ENCODE results near the gene AREL1. TPM values are rescaled to one million over a fixed set of nuclear protein-coding genes. Genes with fewer than 3 reads are reported as not detected.

AREL1 gene
- polyA plus RNA-seq, 1 experiment, result 52.7 TPM

GRCh38 chr14:74732387-74732786, 19.5 kb upstream of the AREL1 start:
- H3K36me3 ChIP-seq (ENCODE audit: control insufficient read depth, insufficient read depth, low read length), result peaks cover 5% of the 10 kb centered on the region
- ChIA-PET CTCF (interaction anchor here (0.5 to 1.0 kb wide), 2 partner anchors 30 to 69 kb away, joined by 4 read pairs; no protein-coding TSS in a partner anchor), POLR2A (no interaction called here)
- no peak overlapping the region for H3K4me3 ChIP-seq (ENCODE audit: low read depth, low read length)
- TF ChIP-seq CTCF (IDR thresholded peaks at IDR 0.05; ENCODE audit: insufficient read depth, low read depth, low read length), result no peak
- DNase-seq (ENCODE audit: low read depth), result no peak
- no peaks in the 10 kb centered on the region for H3K27me3 ChIP-seq (ENCODE audit: control insufficient read depth, insufficient read depth, low read length)

GRCh38 chr14:74723134-74723533, 10.3 kb upstream of the AREL1 start:
- ChIA-PET CTCF (no interaction called here), POLR2A (no interaction called here)
- no peak for TF ChIP-seq CTCF (IDR thresholded peaks at IDR 0.05; ENCODE audit: insufficient read depth, low read depth, low read length)
- peaks cover 3% of the 10 kb centered on the region; the same call in 1 of the 2 replicates for H3K36me3 ChIP-seq (ENCODE audit: control insufficient read depth, insufficient read depth, low read length)
- no peak overlapping the region for H3K4me3 ChIP-seq (ENCODE audit: low read depth, low read length)
- no peak for DNase-seq (ENCODE audit: low read depth)
- H3K27me3 ChIP-seq (ENCODE audit: control insufficient read depth, insufficient read depth, low read length), result no peaks in the 10 kb centered on the region

- ChIA-PET CTCF (interaction anchor here (0.6 kb wide), 1 partner anchor 19 kb away, joined by 3 read pairs; no protein-coding TSS in a partner anchor), POLR2A (no interaction called here)
- TF ChIP-seq CTCF (IDR thresholded peaks at IDR 0.05; ENCODE audit: insufficient read depth, low read depth, low read length), result no peak
- Histone ChIP-seq H3K36me3 (ENCODE audit: control insufficient read depth, insufficient read depth, low read length) (peaks cover 3% of the 10 kb centered on the region; the same call in 1 of the 2 replicates), H3K4me3 (ENCODE audit: low read depth, low read length) (no peak overlapping the region), H3K27me3 (ENCODE audit: control insufficient read depth, insufficient read depth, low read length) (no peaks in the 10 kb centered on the region)
- no peak for DNase-seq (ENCODE audit: low read depth)
Measured at GRCh38 chr14:74720526-74720925, 7.6 kb upstream of the AREL1 start.

- no peak for DNase-seq (ENCODE audit: low read depth)
- ChIA-PET CTCF (interaction anchor here (0.6 to 1.6 kb wide), 2 partner anchors 80 to 100 kb away, joined by 3 to 6 read pairs; no protein-coding TSS in a partner anchor), POLR2A (no interaction called here)
- H3K4me3 ChIP-seq (ENCODE audit: low read depth, low read length), result peak overlapping the region; percentile 70
- no peak for TF ChIP-seq CTCF (IDR thresholded peaks at IDR 0.05; ENCODE audit: insufficient read depth, low read depth, low read length)
- H3K27me3 ChIP-seq (ENCODE audit: control insufficient read depth, insufficient read depth, low read length), result no peaks in the 10 kb centered on the region
- H3K36me3 ChIP-seq (ENCODE audit: control insufficient read depth, insufficient read depth, low read length), result no peaks in the 10 kb centered on the region
Measured at GRCh38 chr14:74713395-74713735, 485 bp upstream of the AREL1 start.

- TF ChIP-seq CTCF (IDR thresholded peaks at IDR 0.05; ENCODE audit: insufficient read depth, low read depth, low read length), result no peak
- ChIA-PET POLR2A (no interaction called here), CTCF (interaction anchor here (1.6 kb wide), 1 partner anchor 99 kb away, joined by 6 read pairs; no protein-coding TSS in a partner anchor)
- H3K4me3 ChIP-seq (ENCODE audit: low read depth, low read length), result no peak overlapping the region
- no peaks in the 10 kb centered on the region for H3K36me3 ChIP-seq (ENCODE audit: control insufficient read depth, insufficient read depth, low read length)
- H3K27me3 ChIP-seq (ENCODE audit: control insufficient read depth, insufficient read depth, low read length), result no peaks in the 10 kb centered on the region
- no peak for DNase-seq (ENCODE audit: low read depth)
Measured at GRCh38 chr14:74711651-74712050, 1.2 kb downstream of the AREL1 start.

Measured in BJ (cell line).